K562 (cell line): ENCODE data around the gene GIPC3. TPM values are rescaled to one million over a fixed set of nuclear protein-coding genes. Genes with fewer than 3 reads are reported as not detected.

Source experiments
- BCLAF1 ChIP-seq, 2 experiments: fragments of 450-650 bp in 1 of 2; IDR thresholded peaks; 2 replicates each; pipeline ENCODE4 v1.6.1; 2011 to 2017; ENCODE audit warnings: low read depth in 2 of 2, antibody characterized with exemption in 1 of 2, borderline replicate concordance in 1 of 2, low read length in 1 of 2, mild to moderate bottlenecking in 1 of 2, mixed read lengths in 1 of 2; ENCODE audit not compliant: control insufficient read depth in 1 of 2
- CREBBP ChIP-seq: IDR thresholded peaks from one replicate; pipeline ENCODE4 v1.6.1; 2012; ENCODE audit warnings: low read depth, mild to moderate bottlenecking, control low read depth, inconsistent platforms, low read length
- ETV6 ChIP-seq, 3 experiments: fragments of 150-350 bp in 1 of 3; sonication (generic) in 1 of 3; formaldehyde crosslinking in 1 of 3; IDR thresholded peaks; 2 replicates each; pipeline versions ENCODE4 v1.6.1 to v1.8.0; 2014 to 2022; ENCODE audit warnings: borderline replicate concordance in 2 of 3, low read depth in 2 of 3, antibody characterized with exemption in 1 of 3, low read length in 1 of 3, mild to moderate bottlenecking in 1 of 3, missing genetic modification reagents in 1 of 3
- FOSL1 ChIP-seq: fragments of 200-800 bp; sonication (Bioruptor generic); conservative IDR thresholded peaks from 2 replicates; pipeline ENCODE4 v1.6.1; 2016; ENCODE audit warnings: missing genetic modification characterization, missing compliant biosample characterization
- GTF2A2 ChIP-seq: IDR thresholded peaks from 2 replicates; pipeline ENCODE4 v1.6.1; 2016; ENCODE audit warnings: mild to moderate bottlenecking, missing genetic modification characterization, missing compliant biosample characterization
- KDM4B ChIP-seq, 2 experiments: fragments of 450-650 bp in 1 of 2; sonication (generic) in 1 of 2; IDR thresholded peaks; 2 replicates each; pipeline ENCODE4 v1.6.1; 2016 to 2017; ENCODE audit warnings: borderline replicate concordance in 2 of 2, antibody characterized with exemption in 1 of 2, low read depth in 1 of 2, mild to moderate bottlenecking in 1 of 2
- RAD51 ChIP-seq: fragments of 450-650 bp; IDR thresholded peaks from 2 replicates; pipeline ENCODE4 v1.7.1; 2016; ENCODE audit warnings: low read depth, mild to moderate bottlenecking, borderline replicate concordance
- TGIF2 ChIP-seq: sonication (generic); formaldehyde crosslinking; IDR thresholded peaks from 2 replicates; pipeline ENCODE4 v1.8.1; 2022; ENCODE audit warnings: mild to moderate bottlenecking, missing genetic modification reagents, moderate library complexity
- U2AF2 ChIP-seq: fragments of 200-400 bp; formaldehyde crosslinking; optimal IDR thresholded peaks from 2 replicates; pipeline ENCODE3; 2017; ENCODE audit warnings: low read depth, mild to moderate bottlenecking, low read length
- ZBED1 ChIP-seq: IDR thresholded peaks from 2 replicates; pipeline ENCODE4 v1.6.1; 2014
- ZBTB8A ChIP-seq: fragments of 450-650 bp; IDR thresholded peaks from 2 replicates; pipeline ENCODE4 v1.6.1; 2018; ENCODE audit warnings: mild to moderate bottlenecking, moderate library complexity; ENCODE audit not compliant: partially characterized antibody
- ZNF124 ChIP-seq: sonication (generic); formaldehyde crosslinking; IDR thresholded peaks from 2 replicates; pipeline ENCODE4 v1.8.1; 2022; ENCODE audit warnings: missing genetic modification reagents
- ZNF175 ChIP-seq: fragments of 200-800 bp; sonication (Bioruptor generic); IDR thresholded peaks from 2 replicates; pipeline ENCODE4 v1.6.1; 2016; ENCODE audit warnings: low read depth, mild to moderate bottlenecking, missing genetic modification characterization, missing compliant biosample characterization
- polyA plus RNA-seq, 8 experiments: library from polyadenylated mRNA; depleted of rRNA in 4 of 8; stranded (reverse) in 5 of 8; unstranded in 3 of 8; fragments of >200 nt; fragmentation: Nextera tagmentation in 2 of 8; fragmentation: Illumina TruSeq in 1 of 8; extraction: Ambion mirVana in 2 of 8; extraction: Trizol in 1 of 8; gene quantifications; 2 replicates each; pipeline versions ENCODE4 v1.2.1 to v1.2.3, GENCODE V29; 2011 to 2014; ENCODE audit warnings: inconsistent platforms in 1 of 8, missing spikeins in 1 of 8
- total RNA-seq, 7 experiments: library from RNA; depleted of rRNA in 6 of 7; stranded (reverse); fragments of >200 nt in 6 of 7; fragmentation: Illumina TruSeq in 2 of 7; extraction: Trizol in 2 of 7; gene quantifications; 2 replicates each; pipeline versions ENCODE4 v1.2.1 to v1.2.3, GENCODE V29; 2011 to 2021; ENCODE audit warnings: low replicate concordance in 1 of 7
- TF ChIP-seq, protein P1 (sequence below): fragments of 250-450 bp; sonication (Bioruptor Pico); IDR thresholded peaks from 2 replicates; pipeline ENCODE4 v1.5.0; 2021; ENCODE audit warnings: mild to moderate bottlenecking, borderline replicate concordance
- TF ChIP-seq, protein P2 (sequence below): fragments of 450-650 bp; formaldehyde crosslinking; IDR thresholded peaks from 2 replicates; pipeline ENCODE4 v1.4.0; 2020; ENCODE audit warnings: mild to moderate bottlenecking, mixed read lengths
- TF ChIP-seq, protein P3 (sequence below): fragments of 450-650 bp; formaldehyde crosslinking; IDR thresholded peaks from 2 replicates; pipeline ENCODE4 v1.4.0; 2022; ENCODE audit warnings: missing genetic modification characterization

Gene GIPC3
- total and polyA plus RNA-seq, 9 of the 15 experiments (the other 6 are each of a cell fraction or from before 2014, with no cell fraction given) = 0.03 to 3.6 (median 1.5) TPM; not detected in 1

- TF ChIP-seq, protein P1, sequence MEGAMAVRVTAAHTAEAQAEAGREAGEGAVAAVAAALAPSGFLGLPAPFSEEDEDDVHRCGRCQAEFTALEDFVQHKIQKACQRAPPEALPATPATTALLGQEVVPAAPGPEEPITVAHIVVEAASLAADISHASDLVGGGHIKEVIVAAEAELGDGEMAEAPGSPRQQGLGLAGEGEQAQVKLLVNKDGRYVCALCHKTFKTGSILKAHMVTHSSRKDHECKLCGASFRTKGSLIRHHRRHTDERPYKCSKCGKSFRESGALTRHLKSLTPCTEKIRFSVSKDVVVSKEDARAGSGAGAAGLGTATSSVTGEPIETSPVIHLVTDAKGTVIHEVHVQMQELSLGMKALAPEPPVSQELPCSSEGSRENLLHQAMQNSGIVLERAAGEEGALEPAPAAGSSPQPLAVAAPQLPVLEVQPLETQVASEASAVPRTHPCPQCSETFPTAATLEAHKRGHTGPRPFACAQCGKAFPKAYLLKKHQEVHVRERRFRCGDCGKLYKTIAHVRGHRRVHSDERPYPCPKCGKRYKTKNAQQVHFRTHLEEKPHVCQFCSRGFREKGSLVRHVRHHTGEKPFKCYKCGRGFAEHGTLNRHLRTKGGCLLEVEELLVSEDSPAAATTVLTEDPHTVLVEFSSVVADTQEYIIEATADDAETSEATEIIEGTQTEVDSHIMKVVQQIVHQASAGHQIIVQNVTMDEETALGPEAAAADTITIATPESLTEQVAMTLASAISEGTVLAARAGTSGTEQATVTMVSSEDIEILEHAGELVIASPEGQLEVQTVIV = no peak
- TF ChIP-seq BCLAF1 (IDR thresholded peaks at IDR 0.05; ENCODE audit: borderline replicate concordance in 1 of 2, control insufficient read depth in 1 of 2, low read depth in 2 of 2, low read length in 1 of 2) (peak in 1 of 2 experiments; percentile 31; a peak in 1 of 4 replicates), ZNF124 (CRISPR knock-in tag) (no peak), GTF2A2 (tag) (no peak), TGIF2 (no peak), ZNF175 (CRISPR knock-in tag) (peak; percentile 41; the same call in 1 of the 2 replicates), ZBED1 (no peak), U2AF2 (no peak), KDM4B (IDR thresholded peaks at IDR 0.05; ENCODE audit: borderline replicate concordance in 2 of 2, low read depth in 1 of 2) (no peak), FOSL1 (tag) (no peak), RAD51 (no peak), ZBTB8A (no peak), CREBBP (no peak), ETV6 (IDR thresholded peaks at IDR 0.05; ENCODE audit: borderline replicate concordance in 1 of 2, low read depth in 2 of 2, low read length in 1 of 2) (0 out of 4 replicates have a peak, but pooled peaks of 1 of the 2 experiments have one; percentile 12), ETV6 (CRISPR knock-in tag; IDR thresholded peaks at IDR 0.05; ENCODE audit: borderline replicate concordance) (no peak)
- TF ChIP-seq, protein P2, sequence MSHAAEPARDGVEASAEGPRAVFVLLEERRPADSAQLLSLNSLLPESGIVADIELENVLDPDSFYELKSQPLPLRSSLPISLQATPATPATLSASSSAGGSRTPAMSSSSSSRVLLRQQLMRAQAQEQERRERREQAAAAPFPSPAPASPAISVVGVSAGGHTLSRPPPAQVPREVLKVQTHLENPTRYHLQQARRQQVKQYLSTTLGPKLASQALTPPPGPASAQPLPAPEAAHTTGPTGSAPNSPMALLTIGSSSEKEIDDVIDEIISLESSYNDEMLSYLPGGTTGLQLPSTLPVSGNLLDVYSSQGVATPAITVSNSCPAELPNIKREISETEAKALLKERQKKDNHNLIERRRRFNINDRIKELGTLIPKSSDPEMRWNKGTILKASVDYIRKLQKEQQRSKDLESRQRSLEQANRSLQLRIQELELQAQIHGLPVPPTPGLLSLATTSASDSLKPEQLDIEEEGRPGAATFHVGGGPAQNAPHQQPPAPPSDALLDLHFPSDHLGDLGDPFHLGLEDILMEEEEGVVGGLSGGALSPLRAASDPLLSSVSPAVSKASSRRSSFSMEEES (CRISPR knock-in tag) = no peak
- TF ChIP-seq, protein P3, sequence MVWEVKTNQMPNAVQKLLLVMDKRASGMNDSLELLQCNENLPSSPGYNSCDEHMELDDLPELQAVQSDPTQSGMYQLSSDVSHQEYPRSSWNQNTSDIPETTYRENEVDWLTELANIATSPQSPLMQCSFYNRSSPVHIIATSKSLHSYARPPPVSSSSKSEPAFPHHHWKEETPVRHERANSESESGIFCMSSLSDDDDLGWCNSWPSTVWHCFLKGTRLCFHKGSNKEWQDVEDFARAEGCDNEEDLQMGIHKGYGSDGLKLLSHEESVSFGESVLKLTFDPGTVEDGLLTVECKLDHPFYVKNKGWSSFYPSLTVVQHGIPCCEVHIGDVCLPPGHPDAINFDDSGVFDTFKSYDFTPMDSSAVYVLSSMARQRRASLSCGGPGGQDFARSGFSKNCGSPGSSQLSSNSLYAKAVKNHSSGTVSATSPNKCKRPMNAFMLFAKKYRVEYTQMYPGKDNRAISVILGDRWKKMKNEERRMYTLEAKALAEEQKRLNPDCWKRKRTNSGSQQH = peak; percentile 45; the same call in 1 of the 2 replicates
Measured at GRCh38 chr19:3608079-3608641, 22.9 kb downstream of the GIPC3 start (continued).
